BJ (cell line): ENCODE data around the gene SPECC1L. TPM values are rescaled to one million over a fixed set of nuclear protein-coding genes. Genes with fewer than 3 reads are reported as not detected.

ENCODE experiments used
- CTCF ChIA-PET: fragments of 350-600 bp; formaldehyde crosslinking; extraction: SDS; loops from one replicate; lab custom pipeline; 2021; ENCODE audit warnings: antibody characterized with exemption, inconsistent platforms; lab: Yijun Ruan, JAX
- POLR2A ChIA-PET: fragments of 300-600 bp; sonication (Branson Sonifier 250); formaldehyde crosslinking; extraction: SDS; loops from one replicate; lab custom pipeline; 2021; ENCODE audit warnings: antibody characterized with exemption; lab: Charles Lee
- DNase-seq: peaks from one replicate; pipeline ENCODE4 v3.0.0-alpha.2; 2011; ENCODE audit warnings: low read depth
- H3K27me3 ChIP-seq: 2 replicates; pipeline ENCODE4 v1.6.0; 2011; ENCODE audit warnings: low read length; ENCODE audit not compliant: control insufficient read depth, insufficient read depth
- H3K36me3 ChIP-seq: 2 replicates; pipeline ENCODE4 v1.5.1; 2011; ENCODE audit warnings: low read length; ENCODE audit not compliant: control insufficient read depth, insufficient read depth
- H3K4me3 ChIP-seq: 2 replicates; pipeline ENCODE4 v1.5.1; 2011; ENCODE audit warnings: low read depth, mild to moderate bottlenecking, control low read depth, low read length
- CTCF ChIP-seq: IDR thresholded peaks from 2 replicates; pipeline ENCODE4 v1.5.1; 2011; ENCODE audit warnings: low read depth, mild to moderate bottlenecking, control low read depth, inconsistent platforms, low read length, moderate library complexity; ENCODE audit not compliant: insufficient read depth
- polyA plus RNA-seq: library from polyadenylated mRNA; depleted of rRNA; stranded (reverse); fragments of >200 nt; gene quantifications from 2 replicates; pipeline ENCODE4 v1.2.3, GENCODE V29; 2011

The SPECC1L gene
- polyA plus RNA-seq, 1 experiment: 35.1 TPM

- no peak for DNase-seq
- H3K27me3 ChIP-seq: no peaks in the 10 kb centered on the region; the same call in 1 of the 2 replicates
- H3K36me3 ChIP-seq: no peaks in the 10 kb centered on the region
- TF ChIP-seq CTCF: no peak
- ChIA-PET CTCF (interaction anchor here (1.6 kb wide), 1 partner anchor 18 kb away, joined by 5 read pairs; no protein-coding TSS in a partner anchor), POLR2A (no interaction called here)
- H3K4me3 ChIP-seq: no peak overlapping the region
Observed at GRCh38 chr22:24453853-24454252, 183.2 kb downstream of the SPECC1L start.

- CTCF ChIA-PET: interaction anchor here (0.9 to 1.6 kb wide), 3 partner anchors 9 to 19 kb away, joined by 4 to 5 read pairs (median 5); no protein-coding TSS in a partner anchor
- POLR2A ChIA-PET: no interaction called here
- Histone ChIP-seq H3K27me3 (no peaks in the 10 kb centered on the region; the same call in 1 of the 2 replicates), H3K4me3 (no peak overlapping the region), H3K36me3 (no peaks in the 10 kb centered on the region)
- DNase-seq: no peak
- TF ChIP-seq CTCF: no peak
Observed at GRCh38 chr22:24455039-24455438, 184.4 kb downstream of the SPECC1L start.

- no peaks in the 10 kb centered on the region for H3K36me3 ChIP-seq
- no peaks in the 10 kb centered on the region; the same call in 1 of the 2 replicates for H3K27me3 ChIP-seq
- DNase-seq: no peak
- no peak for TF ChIP-seq CTCF
- CTCF ChIA-PET: interaction anchor here (0.9 to 1.6 kb wide), 5 partner anchors 9 to 33 kb away, joined by 4 to 5 read pairs (median 4); no protein-coding TSS in a partner anchor
- POLR2A ChIA-PET: no interaction called here
- H3K4me3 ChIP-seq: no peak overlapping the region
Observed at GRCh38 chr22:24455751-24456426, 185.3 kb downstream of the SPECC1L start.

GRCh38 chr22:24457894-24458420 is 187.3 kb downstream of the SPECC1L start:
- Histone ChIP-seq H3K4me3 (no peak overlapping the region), H3K36me3 (no peaks in the 10 kb centered on the region), H3K27me3 (no peaks in the 10 kb centered on the region)
- no peak for TF ChIP-seq CTCF
- ChIA-PET POLR2A (no interaction called here), CTCF (interaction anchor here (0.6 to 1.3 kb wide), 2 partner anchors 20 to 47 kb away, joined by 3 read pairs; no protein-coding TSS in a partner anchor)
- no peak for DNase-seq

- no peaks in the 10 kb centered on the region for H3K27me3 ChIP-seq
- no peaks in the 10 kb centered on the region for H3K36me3 ChIP-seq
- ChIA-PET CTCF (interaction anchor here (0.9 kb wide), 1 partner anchor 48 kb away, joined by 3 read pairs; no protein-coding TSS in a partner anchor), POLR2A (no interaction called here)
- no peak for TF ChIP-seq CTCF
- no peak for DNase-seq
- no peak overlapping the region for H3K4me3 ChIP-seq
Observed at GRCh38 chr22:24459911-24460310, 189.3 kb downstream of the SPECC1L start.
